Measurements from ENCODE around the gene DUSP10.
A peak's percentile ranks its signal among the peaks of the same experiment; 100 is the strongest.

DUSP10 gene

GRCh38 chr1:221780175-221780574 is 38.3 kb upstream of the DUSP10 start:
- H3K4me3 ChIP-seq (IDR thresholded peaks at IDR 0.05; ENCODE audit: insufficient read depth, low read depth, low read length) = no peak overlapping the region
- no peak overlapping the region for H3K9ac ChIP-seq
- no peak overlapping the region for H2AFZ ChIP-seq (ENCODE audit: low read depth)
- no peaks in the 10 kb centered on the region for H3K36me3 ChIP-seq (ENCODE audit: insufficient read depth)
- no peak overlapping the region for H3K4me2 ChIP-seq
- no peak for TF ChIP-seq CTCF (conservative IDR thresholded peaks at IDR 0.05; ENCODE audit: low read depth, low read length)
- H4K20me1 ChIP-seq (ENCODE audit: insufficient read depth) = no peaks in the 10 kb centered on the region
- H3K27ac ChIP-seq = no peak overlapping the region
- peaks cover 28% of the 10 kb centered on the region for H3K4me1 ChIP-seq (ENCODE audit: low read depth, poor library complexity, severe bottlenecking)
- H3K79me2 ChIP-seq (ENCODE audit: insufficient read depth, low read depth) = no peaks in the 10 kb centered on the region
- H3K27me3 ChIP-seq (ENCODE audit: insufficient read depth, low read depth) = peaks cover 8% of the 10 kb centered on the region; the same call in 1 of the 2 replicates

GRCh38 chr1:221779771-221780170 is 37.9 kb upstream of the DUSP10 start:
- no peak overlapping the region for H2AFZ ChIP-seq (ENCODE audit: low read depth)
- H3K4me1 ChIP-seq (ENCODE audit: low read depth, poor library complexity, severe bottlenecking) = peaks cover 28% of the 10 kb centered on the region
- no peak overlapping the region for H3K27ac ChIP-seq
- no peak for TF ChIP-seq CTCF (conservative IDR thresholded peaks at IDR 0.05; ENCODE audit: low read depth, low read length)
- no peak overlapping the region for H3K4me2 ChIP-seq
- no peaks in the 10 kb centered on the region for H4K20me1 ChIP-seq (ENCODE audit: insufficient read depth)
- H3K27me3 ChIP-seq (ENCODE audit: insufficient read depth, low read depth) = peaks cover 8% of the 10 kb centered on the region; the same call in 1 of the 2 replicates
- no peak overlapping the region for H3K9ac ChIP-seq
- no peaks in the 10 kb centered on the region for H3K79me2 ChIP-seq (ENCODE audit: insufficient read depth, low read depth)
- H3K36me3 ChIP-seq (ENCODE audit: insufficient read depth) = no peaks in the 10 kb centered on the region
- no peak overlapping the region for H3K4me3 ChIP-seq (IDR thresholded peaks at IDR 0.05; ENCODE audit: insufficient read depth, low read depth, low read length)

- Histone ChIP-seq H3K4me3 (IDR thresholded peaks at IDR 0.05; ENCODE audit: insufficient read depth, low read depth, low read length) (no peak overlapping the region), H3K79me2 (ENCODE audit: insufficient read depth, low read depth) (no peaks in the 10 kb centered on the region), H3K9ac (no peak overlapping the region), H3K36me3 (ENCODE audit: insufficient read depth) (no peaks in the 10 kb centered on the region), H3K27me3 (ENCODE audit: insufficient read depth, low read depth) (peaks cover 8% of the 10 kb centered on the region; the same call in 1 of the 2 replicates), H3K27ac (no peak overlapping the region), H4K20me1 (ENCODE audit: insufficient read depth) (no peaks in the 10 kb centered on the region), H3K4me1 (ENCODE audit: low read depth, poor library complexity, severe bottlenecking) (peaks cover 28% of the 10 kb centered on the region), H3K4me2 (peak overlapping the region; percentile 53), H2AFZ (ENCODE audit: low read depth) (no peak overlapping the region)
- TF ChIP-seq CTCF (conservative IDR thresholded peaks at IDR 0.05; ENCODE audit: low read depth, low read length) = no peak
These were observed 36.8 kb upstream of the DUSP10 start for GRCh38 chr1:221778535-221779142.

- no peak overlapping the region for H3K4me3 ChIP-seq (IDR thresholded peaks at IDR 0.05; ENCODE audit: insufficient read depth, low read depth, low read length)
- TF ChIP-seq CTCF (conservative IDR thresholded peaks at IDR 0.05; ENCODE audit: low read depth, low read length) = no peak
- no peak overlapping the region for H2AFZ ChIP-seq (ENCODE audit: low read depth)
- no peak overlapping the region for H3K27ac ChIP-seq
- no peaks in the 10 kb centered on the region for H3K79me2 ChIP-seq (ENCODE audit: insufficient read depth, low read depth)
- peaks cover 8% of the 10 kb centered on the region; the same call in 1 of the 2 replicates for H3K27me3 ChIP-seq (ENCODE audit: insufficient read depth, low read depth)
- H3K4me2 ChIP-seq = peak overlapping the region; percentile 53
- H3K36me3 ChIP-seq (ENCODE audit: insufficient read depth) = no peaks in the 10 kb centered on the region
- H3K4me1 ChIP-seq (ENCODE audit: low read depth, poor library complexity, severe bottlenecking) = peaks cover 28% of the 10 kb centered on the region
- no peaks in the 10 kb centered on the region for H4K20me1 ChIP-seq (ENCODE audit: insufficient read depth)
- no peak overlapping the region for H3K9ac ChIP-seq
These were observed 36.2 kb upstream of the DUSP10 start for GRCh38 chr1:221778125-221778524.
